Hepatocyte (in vitro differentiated cells): ENCODE data around the gene CPLX1. TPM values are rescaled to one million over a fixed set of nuclear protein-coding genes. Genes with fewer than 3 reads are reported as not detected.

Experiments
- DNase-seq: peaks from one replicate; pipeline ENCODE4 v3.0.0-alpha.2; 2016; ENCODE audit warnings: low spot score
- H2AFZ ChIP-seq: fragments of 200-600 bp; sonication (generic); 2 replicates; pipeline ENCODE4 v1.6.0; 2016; ENCODE audit warnings: antibody characterized with exemption, mild to moderate bottlenecking
- H3K27ac ChIP-seq: fragments of 200-600 bp; sonication (generic); 2 replicates; pipeline ENCODE4 v1.5.1; 2016; ENCODE audit warnings: mild to moderate bottlenecking
- H3K27me3 ChIP-seq: fragments of 200-600 bp; sonication (generic); 2 replicates; pipeline ENCODE4 v1.6.1; 2016
- H3K36me3 ChIP-seq: fragments of 200-600 bp; sonication (generic); replicated peaks from 2 replicates; pipeline ENCODE4 v1.5.1; 2016; ENCODE audit warnings: low read depth; ENCODE audit not compliant: insufficient read depth
- H3K4me1 ChIP-seq: fragments of 200-600 bp; sonication (generic); 2 replicates; pipeline ENCODE4 v1.5.1; 2016; ENCODE audit warnings: mild to moderate bottlenecking, moderate library complexity; ENCODE audit not compliant: insufficient read depth
- H3K4me2 ChIP-seq: fragments of 200-600 bp; sonication (generic); 2 replicates; pipeline ENCODE4 v1.6.0; 2016
- H3K4me3 ChIP-seq: fragments of 200-600 bp; sonication (generic); 2 replicates; pipeline ENCODE4 v1.5.1; 2016; ENCODE audit warnings: mild to moderate bottlenecking
- H3K79me2 ChIP-seq: fragments of 200-600 bp; sonication (generic); 2 replicates; pipeline ENCODE4 v1.6.0; 2017; ENCODE audit warnings: mild to moderate bottlenecking
- H3K9me2 ChIP-seq: fragments of 200-600 bp; sonication (generic); replicated peaks from 2 replicates; pipeline ENCODE4 v1.6.0; 2017; ENCODE audit warnings: mild to moderate bottlenecking; ENCODE audit not compliant: insufficient read depth
- H3K9me3 ChIP-seq: fragments of 200-600 bp; sonication (generic); 2 replicates; pipeline ENCODE4 v1.5.1; 2016; ENCODE audit warnings: low read depth, mild to moderate bottlenecking
- H4K20me1 ChIP-seq: fragments of 200-600 bp; sonication (generic); 2 replicates; pipeline ENCODE4 v1.6.0; 2016; ENCODE audit warnings: mild to moderate bottlenecking; ENCODE audit not compliant: insufficient read depth, poor library complexity, severe bottlenecking
- CTCF ChIP-seq: fragments of 200-600 bp; sonication (generic); IDR thresholded peaks from 2 replicates; pipeline ENCODE4 v1.5.1; 2016; ENCODE audit warnings: antibody characterized with exemption, mild to moderate bottlenecking; ENCODE audit not compliant: poor library complexity
- EZH2 ChIP-seq: fragments of 200-600 bp; sonication (generic); IDR thresholded peaks from 2 replicates; pipeline ENCODE4 v1.6.1; 2016; ENCODE audit warnings: antibody characterized with exemption, mild to moderate bottlenecking, borderline replicate concordance
- EZH2phosphoT487 ChIP-seq: fragments of 200-600 bp; sonication (generic); IDR thresholded peaks from one replicate; pipeline ENCODE4 v1.6.1; 2018; ENCODE audit warnings: antibody characterized with exemption, mild to moderate bottlenecking, low read depth, moderate library complexity; ENCODE audit not compliant: unreplicated experiment, severe bottlenecking
- WGBS: methylation state at CpG from one replicate; pipeline ENCODE4 v1.1.6; 2016; ENCODE audit warnings: low lambda C conversion rate; ENCODE audit errors: missing lambda C conversion rate; 5-methylcytosine and 5-hydroxymethylcytosine counted together
- polyA plus RNA-seq: library from polyadenylated mRNA; unstranded; fragments of >200 nt; fragmentation: Nextera tagmentation; extraction: Ambion mirVana; gene quantifications from 2 replicates; pipeline ENCODE4 v1.2.1, GENCODE V29; 2016
- total RNA-seq: library from RNA; depleted of rRNA; stranded (reverse); fragments of >200 nt; gene quantifications from 2 replicates; pipeline ENCODE4 v1.2.3, GENCODE V29; 2014

The CPLX1 gene
- total and polyA plus RNA-seq, 2 experiments from 2014 or later: 0.30 to 2.0 TPM

- H3K4me3 ChIP-seq: no peak overlapping the region
- peaks cover 5% of the 10 kb centered on the region for H3K9me3 ChIP-seq
- H3K4me2 ChIP-seq: no peak overlapping the region
- H4K20me1 ChIP-seq: no peaks in the 10 kb centered on the region
- no peaks in the 10 kb centered on the region for H3K36me3 ChIP-seq
- H3K4me1 ChIP-seq: no peaks in the 10 kb centered on the region
- no peak for DNase-seq
- H3K9me2 ChIP-seq: no peaks in the 10 kb centered on the region
- H3K27ac ChIP-seq: no peak overlapping the region
- WGBS: 94% methylated on average over 20 of the region's 22 CpGs
- TF ChIP-seq CTCF (no peak), EZH2phosphoT487 (no peak), EZH2 (no peak)
- no peak overlapping the region for H2AFZ ChIP-seq
- H3K27me3 ChIP-seq: no peaks in the 10 kb centered on the region
- no peaks in the 10 kb centered on the region for H3K79me2 ChIP-seq
Measured at GRCh38 chr4:836750-837301, 10.9 kb upstream of the CPLX1 start.

- H3K4me1 ChIP-seq: no peaks in the 10 kb centered on the region
- peaks cover 5% of the 10 kb centered on the region for H3K9me3 ChIP-seq
- H3K36me3 ChIP-seq: no peaks in the 10 kb centered on the region
- H3K27ac ChIP-seq: no peak overlapping the region
- 96% methylated on average over 32 of the region's 32 CpGs for WGBS
- TF ChIP-seq EZH2phosphoT487: no peak
- no peak for TF ChIP-seq CTCF
- no peak overlapping the region for H2AFZ ChIP-seq
- H3K9me2 ChIP-seq: no peaks in the 10 kb centered on the region
- H3K4me3 ChIP-seq: no peak overlapping the region
- H3K4me2 ChIP-seq: no peak overlapping the region
- H3K27me3 ChIP-seq: no peaks in the 10 kb centered on the region
- no peaks in the 10 kb centered on the region for H4K20me1 ChIP-seq
- no peak for DNase-seq
- no peaks in the 10 kb centered on the region for H3K79me2 ChIP-seq
Measured at GRCh38 chr4:836003-836511, 10.1 kb upstream of the CPLX1 start.

- H3K4me1 ChIP-seq: no peaks in the 10 kb centered on the region
- no peaks in the 10 kb centered on the region for H3K79me2 ChIP-seq
- no peak for TF ChIP-seq EZH2phosphoT487
- no peak for TF ChIP-seq EZH2
- TF ChIP-seq CTCF: no peak
- no peak overlapping the region for H2AFZ ChIP-seq
- H3K9me3 ChIP-seq: peaks cover 1% of the 10 kb centered on the region
- no peak overlapping the region for H3K4me2 ChIP-seq
- H3K27me3 ChIP-seq: no peaks in the 10 kb centered on the region
- no peaks in the 10 kb centered on the region for H3K36me3 ChIP-seq
- H3K4me3 ChIP-seq: no peak overlapping the region
- no peak for DNase-seq
- WGBS: 92% methylated on average over 44 of the region's 46 CpGs
- H4K20me1 ChIP-seq: no peaks in the 10 kb centered on the region
- no peaks in the 10 kb centered on the region for H3K9me2 ChIP-seq
- H3K27ac ChIP-seq: no peak overlapping the region
Measured at GRCh38 chr4:835148-836002, 9.4 kb upstream of the CPLX1 start.
